HepG2 (cell line): ENCODE data around the gene RNASE7. TPM values are rescaled to one million over a fixed set of nuclear protein-coding genes. Genes with fewer than 3 reads are reported as not detected.

Source experiments
- ARNT2 ChIP-seq: sonication (generic); formaldehyde crosslinking; IDR thresholded peaks from 2 replicates; pipeline ENCODE4 v1.8.0; 2022; ENCODE audit warnings: mild to moderate bottlenecking, low read depth, missing genetic modification reagents, moderate library complexity
- CCDC6 ChIP-seq: sonication (generic); formaldehyde crosslinking; IDR thresholded peaks from 2 replicates; pipeline ENCODE4 v1.8.1; 2022; ENCODE audit warnings: mild to moderate bottlenecking, missing genetic modification reagents, moderate library complexity
- DR1 ChIP-seq: sonication (generic); formaldehyde crosslinking; IDR thresholded peaks from 2 replicates; pipeline ENCODE4 v1.8.0; 2021; ENCODE audit warnings: mild to moderate bottlenecking, missing genetic modification reagents, inconsistent platforms
- FOXO1 ChIP-seq: sonication (generic); formaldehyde crosslinking; IDR thresholded peaks from 2 replicates; pipeline ENCODE4 v1.4.0; 2020; ENCODE audit warnings: missing genetic modification reagents
- JDP2 ChIP-seq: sonication (generic); formaldehyde crosslinking; IDR thresholded peaks from 2 replicates; pipeline ENCODE4 v1.8.1; 2022; ENCODE audit warnings: missing genetic modification reagents, borderline replicate concordance
- KDM1A ChIP-seq: IDR thresholded peaks from 2 replicates; pipeline ENCODE4 v1.6.1; 2016; ENCODE audit warnings: missing compliant biosample characterization
- KDM5B ChIP-seq: sonication (generic); formaldehyde crosslinking; IDR thresholded peaks from 2 replicates; pipeline ENCODE4 v1.4.0; 2020; ENCODE audit warnings: missing genetic modification reagents, mild to moderate bottlenecking, borderline replicate concordance
- MATR3 ChIP-seq: sonication (generic); formaldehyde crosslinking; IDR thresholded peaks from 2 replicates; pipeline ENCODE4 v1.4.0; 2020; ENCODE audit warnings: missing genetic modification reagents
- REXO4 ChIP-seq: sonication (generic); formaldehyde crosslinking; IDR thresholded peaks from 2 replicates; pipeline ENCODE4 v1.8.0; 2022; ENCODE audit warnings: missing genetic modification reagents, mild to moderate bottlenecking, borderline replicate concordance
- SMARCC2 ChIP-seq: fragments of 450-650 bp; IDR thresholded peaks from 2 replicates; pipeline ENCODE4 v1.6.1; 2017; ENCODE audit warnings: antibody characterized with exemption, mild to moderate bottlenecking
- SNRNP70 ChIP-seq: fragments of 200-400 bp; formaldehyde crosslinking; IDR thresholded peaks from 2 replicates; pipeline ENCODE4 v1.6.1; 2017; ENCODE audit warnings: mild to moderate bottlenecking, low read depth, low read length, moderate library complexity
- XBP1 ChIP-seq: sonication (generic); formaldehyde crosslinking; IDR thresholded peaks from 2 replicates; pipeline ENCODE4 v1.5.0; 2020; ENCODE audit warnings: missing genetic modification reagents
- ZMYM4 ChIP-seq: sonication (generic); formaldehyde crosslinking; IDR thresholded peaks from 2 replicates; pipeline ENCODE4 v1.8.1; 2023; ENCODE audit warnings: mild to moderate bottlenecking, missing genetic modification reagents
- ZNF367 ChIP-seq: sonication (generic); formaldehyde crosslinking; IDR thresholded peaks from 2 replicates; pipeline ENCODE4 v1.4.0; 2020; ENCODE audit warnings: missing genetic modification reagents, borderline replicate concordance
- ZNF543 ChIP-seq: sonication (generic); formaldehyde crosslinking; IDR thresholded peaks from 2 replicates; pipeline ENCODE4 v1.4.0; 2020; ENCODE audit warnings: mild to moderate bottlenecking, missing genetic modification reagents
- ZNF660 ChIP-seq: sonication (generic); formaldehyde crosslinking; IDR thresholded peaks from 2 replicates; pipeline ENCODE4 v1.5.1; 2020; ENCODE audit warnings: mild to moderate bottlenecking, low read depth, missing genetic modification reagents, borderline replicate concordance
- ZSCAN22 ChIP-seq: sonication (generic); formaldehyde crosslinking; IDR thresholded peaks from 2 replicates; pipeline ENCODE4 v1.4.0; 2020; ENCODE audit warnings: mild to moderate bottlenecking, missing genetic modification reagents
- polyA plus RNA-seq, 8 experiments: library from polyadenylated mRNA; depleted of rRNA in 3 of 8; stranded (reverse) in 7 of 8; unstranded in 1 of 8; fragments of >200 nt; fragmentation: Illumina TruSeq in 4 of 8; extraction: Trizol in 4 of 8; gene quantifications; 2 replicates each; pipeline versions ENCODE4 v1.2.1 to v1.2.3, GENCODE V29; 2011 to 2016; ENCODE audit warnings: low read depth in 4 of 8, missing spikeins in 1 of 8, mixed read lengths in 1 of 8; ENCODE audit not compliant: insufficient read depth in 1 of 8
- total RNA-seq, 5 experiments: library from RNA; depleted of rRNA; stranded (reverse); fragments of >200 nt; fragmentation: Illumina TruSeq; extraction: Trizol; gene quantifications; 2 replicates each; pipeline ENCODE4 v1.2.3, GENCODE V29; 2016; ENCODE audit warnings: low read depth in 1 of 5
- TF ChIP-seq, protein P1 (sequence below): sonication (generic); formaldehyde crosslinking; IDR thresholded peaks from 2 replicates; pipeline ENCODE4 v1.8.0; 2022; ENCODE audit warnings: missing genetic modification reagents, mild to moderate bottlenecking, inconsistent platforms, borderline replicate concordance
- TF ChIP-seq, protein P2 (sequence below), 2 experiments: sonication (generic) in 1 of 2; formaldehyde crosslinking in 1 of 2; IDR thresholded peaks; 2 replicates each; pipeline versions ENCODE4 v1.5.1 to v1.6.1; 2011 to 2020; ENCODE audit warnings: borderline replicate concordance in 1 of 2, low read depth in 1 of 2, low read length in 1 of 2, mild to moderate bottlenecking in 1 of 2, missing genetic modification reagents in 1 of 2, moderate library complexity in 1 of 2
- TF ChIP-seq, protein P3 (sequence below): sonication (generic); formaldehyde crosslinking; IDR thresholded peaks from 2 replicates; pipeline ENCODE4 v1.5.0; 2020; ENCODE audit warnings: mild to moderate bottlenecking, missing genetic modification reagents, borderline replicate concordance

The RNASE7 gene
- total and polyA plus RNA-seq, 2 of the 13 experiments (the other 11 are each of a cell fraction or from before 2014, with no cell fraction given) = 0.04 TPM; not detected in 1

DNA sequence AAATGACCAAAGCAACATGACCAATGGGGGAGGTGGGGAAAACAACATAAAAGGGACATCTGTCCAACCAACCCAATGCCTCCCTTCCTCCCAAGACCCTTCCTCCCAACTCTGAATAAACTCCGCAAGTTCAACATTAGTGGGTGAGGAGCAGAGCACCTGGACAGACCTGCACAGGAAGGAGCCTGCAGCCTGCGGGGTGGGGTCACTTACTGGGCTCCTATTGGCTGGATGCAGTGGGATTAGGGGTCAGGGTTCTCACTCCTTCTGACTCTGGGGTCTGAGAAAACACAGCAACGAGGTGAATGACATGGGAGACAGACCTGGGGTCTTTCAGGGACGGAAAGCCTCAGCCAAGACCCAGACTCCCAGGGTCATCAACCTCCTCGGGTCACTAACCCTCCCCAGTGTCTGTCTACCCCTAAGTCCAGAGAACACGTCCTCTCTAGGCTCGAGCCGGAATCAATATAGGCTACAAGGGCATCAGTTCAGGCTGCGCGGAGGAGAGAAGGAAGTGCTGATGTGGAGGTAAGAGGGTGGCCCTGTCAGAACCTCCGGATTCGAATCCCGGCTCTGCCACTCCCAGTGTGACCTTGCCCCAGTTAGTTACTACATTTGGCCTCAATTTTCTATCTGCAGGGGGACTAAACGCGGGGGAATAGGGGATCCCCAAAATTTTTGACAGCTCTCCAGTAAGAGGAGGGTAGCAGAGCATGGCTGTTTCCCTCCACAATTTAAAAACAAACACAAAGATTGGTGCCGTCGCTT lies 18.2 kb upstream of the RNASE7 start (continued):
- TF ChIP-seq REXO4 (CRISPR knock-in tag) (no peak), DR1 (CRISPR knock-in tag) (no peak), SMARCC2 (no peak), ZNF660 (CRISPR knock-in tag) (no peak), ZSCAN22 (CRISPR knock-in tag) (no peak), ARNT2 (no peak), ZMYM4 (CRISPR knock-in tag) (no peak), FOXO1 (CRISPR knock-in tag) (no peak), MATR3 (no peak), SNRNP70 (no peak), ZNF367 (no peak), ZNF543 (CRISPR knock-in tag) (no peak), KDM5B (CRISPR knock-in tag) (peak; percentile 1; the same call in 1 of the 2 replicates), KDM1A (no peak), XBP1 (CRISPR knock-in tag) (no peak), CCDC6 (CRISPR knock-in tag) (peak; percentile 31; the same call in 1 of the 2 replicates), JDP2 (no peak)
- TF ChIP-seq, protein P1, sequence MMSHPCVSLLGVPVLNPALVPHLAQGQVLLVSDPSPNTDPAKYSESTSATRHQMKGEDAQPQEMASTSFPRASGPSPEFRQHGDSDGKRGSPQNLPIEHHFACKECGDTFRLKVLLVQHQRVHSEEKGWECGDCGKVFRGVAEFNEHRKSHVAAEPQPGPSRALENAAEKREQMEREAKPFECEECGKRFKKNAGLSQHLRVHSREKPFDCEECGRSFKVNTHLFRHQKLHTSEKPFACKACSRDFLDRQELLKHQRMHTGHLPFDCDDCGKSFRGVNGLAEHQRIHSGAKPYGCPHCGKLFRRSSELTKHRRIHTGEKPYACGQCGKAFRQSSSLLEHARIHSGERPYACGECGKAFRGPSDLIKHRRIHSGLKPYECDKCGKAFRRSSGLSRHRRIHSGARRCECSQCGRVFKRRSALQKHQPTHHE = no peak
- TF ChIP-seq, protein P2, sequence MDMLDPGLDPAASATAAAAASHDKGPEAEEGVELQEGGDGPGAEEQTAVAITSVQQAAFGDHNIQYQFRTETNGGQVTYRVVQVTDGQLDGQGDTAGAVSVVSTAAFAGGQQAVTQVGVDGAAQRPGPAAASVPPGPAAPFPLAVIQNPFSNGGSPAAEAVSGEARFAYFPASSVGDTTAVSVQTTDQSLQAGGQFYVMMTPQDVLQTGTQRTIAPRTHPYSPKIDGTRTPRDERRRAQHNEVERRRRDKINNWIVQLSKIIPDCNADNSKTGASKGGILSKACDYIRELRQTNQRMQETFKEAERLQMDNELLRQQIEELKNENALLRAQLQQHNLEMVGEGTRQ (IDR thresholded peaks at IDR 0.05; ENCODE audit: low read depth, low read length) = no peak
- TF ChIP-seq, protein P2 (CRISPR knock-in tag; IDR thresholded peaks at IDR 0.05; ENCODE audit: borderline replicate concordance) = no peak
- TF ChIP-seq, protein P3, sequence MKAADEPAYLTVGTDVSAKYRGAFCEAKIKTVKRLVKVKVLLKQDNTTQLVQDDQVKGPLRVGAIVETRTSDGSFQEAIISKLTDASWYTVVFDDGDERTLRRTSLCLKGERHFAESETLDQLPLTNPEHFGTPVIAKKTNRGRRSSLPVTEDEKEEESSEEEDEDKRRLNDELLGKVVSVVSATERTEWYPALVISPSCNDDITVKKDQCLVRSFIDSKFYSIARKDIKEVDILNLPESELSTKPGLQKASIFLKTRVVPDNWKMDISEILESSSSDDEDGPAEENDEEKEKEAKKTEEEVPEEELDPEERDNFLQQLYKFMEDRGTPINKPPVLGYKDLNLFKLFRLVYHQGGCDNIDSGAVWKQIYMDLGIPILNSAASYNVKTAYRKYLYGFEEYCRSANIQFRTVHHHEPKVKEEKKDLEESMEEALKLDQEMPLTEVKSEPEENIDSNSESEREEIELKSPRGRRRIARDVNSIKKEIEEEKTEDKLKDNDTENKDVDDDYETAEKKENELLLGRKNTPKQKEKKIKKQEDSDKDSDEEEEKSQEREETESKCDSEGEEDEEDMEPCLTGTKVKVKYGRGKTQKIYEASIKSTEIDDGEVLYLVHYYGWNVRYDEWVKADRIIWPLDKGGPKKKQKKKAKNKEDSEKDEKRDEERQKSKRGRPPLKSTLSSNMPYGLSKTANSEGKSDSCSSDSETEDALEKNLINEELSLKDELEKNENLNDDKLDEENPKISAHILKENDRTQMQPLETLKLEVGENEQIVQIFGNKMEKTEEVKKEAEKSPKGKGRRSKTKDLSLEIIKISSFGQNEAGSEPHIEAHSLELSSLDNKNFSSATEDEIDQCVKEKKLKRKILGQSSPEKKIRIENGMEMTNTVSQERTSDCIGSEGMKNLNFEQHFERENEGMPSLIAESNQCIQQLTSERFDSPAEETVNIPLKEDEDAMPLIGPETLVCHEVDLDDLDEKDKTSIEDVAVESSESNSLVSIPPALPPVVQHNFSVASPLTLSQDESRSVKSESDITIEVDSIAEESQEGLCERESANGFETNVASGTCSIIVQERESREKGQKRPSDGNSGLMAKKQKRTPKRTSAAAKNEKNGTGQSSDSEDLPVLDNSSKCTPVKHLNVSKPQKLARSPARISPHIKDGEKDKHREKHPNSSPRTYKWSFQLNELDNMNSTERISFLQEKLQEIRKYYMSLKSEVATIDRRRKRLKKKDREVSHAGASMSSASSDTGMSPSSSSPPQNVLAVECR = no peak
